H1 (cell line): ENCODE results near the gene SPRED1. TPM values are rescaled to one million over a fixed set of nuclear protein-coding genes. Genes with fewer than 3 reads are reported as not detected.

Experiments
- CTCF ChIA-PET: fragments of 300-600 bp; sonication (Branson Sonifier 250); formaldehyde crosslinking; loops from one replicate; lab custom pipeline; 2021; ENCODE audit not compliant: partially characterized antibody; lab: Charles Lee
- POLR2A ChIA-PET: fragments of 300-600 bp; sonication (Branson Sonifier 250); formaldehyde crosslinking; loops from one replicate; lab custom pipeline; 2021; ENCODE audit warnings: inconsistent platforms; ENCODE audit not compliant: partially characterized antibody; lab: Charles Lee
- DNase-seq, 2 experiments: peaks; one replicate each; pipeline versions ENCODE4 v3.0.0 to v3.0.0-alpha.2; 2010 to 2022; ENCODE audit warnings: low spot score in 2 of 2, low read depth in 1 of 2, mixed read lengths in 1 of 2
- FAIRE-seq: peaks from 2 replicates; lab custom pipeline; 2011; peaks lifted over from hg19 to GRCh38; lab: Jason Lieb, UNC
- H2AFZ ChIP-seq: 2 replicates; pipeline ENCODE4 v1.8.1; 2012; ENCODE audit warnings: low read length, inconsistent platforms
- H2AK5ac ChIP-seq: 2 replicates; pipeline ENCODE4 v1.6.1; 2013; ENCODE audit warnings: low read depth, low read length
- H2BK120ac ChIP-seq: replicated peaks from 2 replicates; pipeline ENCODE3; 2013; ENCODE audit warnings: low read depth, low read length, inconsistent platforms
- H2BK12ac ChIP-seq: 2 replicates; pipeline ENCODE4 v1.6.1; 2013; ENCODE audit warnings: low read depth, low read length
- H2BK15ac ChIP-seq: 2 replicates; pipeline ENCODE4 v1.6.1; 2013; ENCODE audit warnings: low read length
- H2BK20ac ChIP-seq: 2 replicates; pipeline ENCODE4 v1.6.1; 2013; ENCODE audit warnings: low read length
- H2BK5ac ChIP-seq: 2 replicates; pipeline ENCODE4 v1.6.1; 2013; ENCODE audit warnings: low read depth, low read length
- H3K14ac ChIP-seq: 2 replicates; pipeline ENCODE4 v1.6.1; 2013; ENCODE audit warnings: inconsistent platforms; ENCODE audit not compliant: insufficient read length
- H3K18ac ChIP-seq: 2 replicates; pipeline ENCODE4 v1.6.1; 2013; ENCODE audit warnings: low read length; ENCODE audit errors: extremely low read depth
- H3K23ac ChIP-seq: 2 replicates; pipeline ENCODE4 v1.6.1; 2013; ENCODE audit warnings: inconsistent platforms; ENCODE audit not compliant: insufficient read length
- H3K23me2 ChIP-seq: 2 replicates; pipeline ENCODE4 v1.6.1; 2013; ENCODE audit warnings: low read depth, low read length
- H3K27ac ChIP-seq: 2 replicates; pipeline ENCODE4 v1.6.1; 2011; ENCODE audit warnings: low read depth, low read length, inconsistent platforms
- H3K27me3 ChIP-seq, 4 experiments: replicated peaks in 1 of 4; 1 replicate in 1 of 4; 2 replicates in 3 of 4; pipeline versions ENCODE4 v1.6.1 to v1.8.1; 2011 to 2013; ENCODE audit warnings: low read length in 3 of 4, mild to moderate bottlenecking in 3 of 4, inconsistent platforms in 2 of 4, mixed read lengths in 2 of 4, moderate library complexity in 1 of 4; ENCODE audit not compliant: control insufficient read depth in 3 of 4, insufficient read depth in 3 of 4; ENCODE audit errors: extremely low read depth in 1 of 4
- H3K36me3 ChIP-seq, 4 experiments: 2 replicates each; pipeline versions ENCODE4 v1.6.1 to v1.8.1; 2011 to 2013; ENCODE audit warnings: mild to moderate bottlenecking in 4 of 4, low read length in 3 of 4, moderate library complexity in 2 of 4, control low read depth in 1 of 4, inconsistent platforms in 1 of 4; ENCODE audit not compliant: insufficient read depth in 4 of 4, control insufficient read depth in 2 of 4
- H3K4ac ChIP-seq: replicated peaks from 2 replicates; pipeline ENCODE3; 2013; ENCODE audit warnings: low read length, low read depth, mixed read lengths, inconsistent platforms; ENCODE audit not compliant: insufficient read length
- H3K4me1 ChIP-seq, 4 experiments: replicated peaks in 1 of 4; 1 replicate in 1 of 4; 2 replicates in 3 of 4; pipeline versions ENCODE4 v1.6.1 to v1.8.1; 2011 to 2013; ENCODE audit warnings: low read length in 3 of 4, inconsistent platforms in 2 of 4, mixed read lengths in 1 of 4; ENCODE audit not compliant: insufficient read depth in 4 of 4, control insufficient read depth in 3 of 4
- H3K4me2 ChIP-seq, 2 experiments: 2 replicates each; pipeline versions ENCODE4 v1.6.1 to v1.8.1; 2011 to 2013; ENCODE audit warnings: low read depth in 2 of 2, low read length in 2 of 2, control low read depth in 1 of 2, inconsistent platforms in 1 of 2, mild to moderate bottlenecking in 1 of 2; ENCODE audit not compliant: insufficient read depth in 1 of 2
- H3K4me3 ChIP-seq, 4 experiments: fragments of 200-600, 300-600 bp in 1 of 4; sonication (generic), shearing (Covaris generic), sonication (Bioruptor Twin) in 1 of 4; 2 replicates each; pipeline versions ENCODE4 v1.5.1 to v1.8.1; 2011 to 2016; ENCODE audit warnings: low read length in 4 of 4, low read depth in 3 of 4, control low read depth in 2 of 4, inconsistent platforms in 2 of 4, mild to moderate bottlenecking in 2 of 4, mixed read lengths in 1 of 4, moderate library complexity in 1 of 4; ENCODE audit not compliant: insufficient read depth in 2 of 4; ENCODE audit errors: extremely low read depth in 1 of 4
- H3K56ac ChIP-seq: replicated peaks from 2 replicates; pipeline ENCODE3; 2013; ENCODE audit warnings: low read depth, mild to moderate bottlenecking, mixed read lengths, low read length, inconsistent platforms; ENCODE audit not compliant: insufficient read length
- H3K79me1 ChIP-seq: 2 replicates; pipeline ENCODE4 v1.6.1; 2013; ENCODE audit warnings: low read depth, low read length, control low read depth
- H3K79me2 ChIP-seq, 2 experiments: 2 replicates each; pipeline versions ENCODE4 v1.6.1 to v1.8.1; 2012 to 2013; ENCODE audit warnings: low read length in 2 of 2, mild to moderate bottlenecking in 2 of 2, inconsistent platforms in 1 of 2; ENCODE audit not compliant: insufficient read depth in 2 of 2, control insufficient read depth in 1 of 2
- H3K9ac ChIP-seq, 4 experiments: replicated peaks in 1 of 4; 1 replicate in 1 of 4; 2 replicates in 3 of 4; pipeline versions ENCODE4 v1.6.1 to v1.8.1; 2011 to 2013; ENCODE audit warnings: low read depth in 3 of 4, low read length in 3 of 4, control low read depth in 2 of 4, mild to moderate bottlenecking in 2 of 4, moderate library complexity in 2 of 4, inconsistent platforms in 1 of 4; ENCODE audit errors: extremely low read depth in 1 of 4
- H3K9me3 ChIP-seq, 2 experiments: 2 replicates each; pipeline versions ENCODE4 v1.6.1 to v1.8.1; 2012 to 2013; ENCODE audit warnings: mild to moderate bottlenecking in 2 of 2, moderate library complexity in 2 of 2, control low read depth in 1 of 2, inconsistent platforms in 1 of 2, low read depth in 1 of 2, low read length in 1 of 2, mixed read lengths in 1 of 2; ENCODE audit not compliant: insufficient read depth in 2 of 2
- H4K20me1 ChIP-seq, 2 experiments: replicated peaks in 1 of 2; 2 replicates each; pipeline versions ENCODE3 to v1.8.1; 2011 to 2013; ENCODE audit warnings: inconsistent platforms in 2 of 2, low read length in 2 of 2, mild to moderate bottlenecking in 1 of 2; ENCODE audit not compliant: insufficient read depth in 2 of 2, control insufficient read depth in 1 of 2
- H4K5ac ChIP-seq: 2 replicates; pipeline ENCODE4 v1.6.1; 2013; ENCODE audit warnings: low read length, low read depth, mixed read lengths, inconsistent platforms; ENCODE audit not compliant: insufficient read length
- H4K8ac ChIP-seq: 2 replicates; pipeline ENCODE4 v1.8.0; 2013; ENCODE audit warnings: mild to moderate bottlenecking, moderate library complexity, low read length, inconsistent platforms; ENCODE audit not compliant: insufficient read depth; ENCODE audit errors: extremely low read depth
- H4K91ac ChIP-seq: replicated peaks from 2 replicates; pipeline ENCODE3; 2013; ENCODE audit warnings: low read length, mixed read lengths, inconsistent platforms; ENCODE audit not compliant: insufficient read length
- CBX8 ChIP-seq: fragments of 300-800, 300-1000 bp; sonication (generic); IDR thresholded peaks from 2 replicates; pipeline ENCODE4 v1.7.1; 2016; ENCODE audit warnings: low read depth, low read length, borderline replicate concordance
- EGR1 ChIP-seq: IDR thresholded peaks from 2 replicates; pipeline ENCODE4 v1.6.1; 2011; ENCODE audit warnings: low read depth, low read length, borderline replicate concordance
- KDM1A ChIP-seq: fragments of 200-600, 300-600 bp; sonication (generic); IDR thresholded peaks from 2 replicates; pipeline ENCODE4 v1.7.1; 2016; ENCODE audit warnings: mild to moderate bottlenecking, low read length, borderline replicate concordance
- POLR2A ChIP-seq, 2 experiments: IDR thresholded peaks; 1 replicate in 1 of 2; 2 replicates in 1 of 2; pipeline ENCODE4 v1.6.1; 2011; ENCODE audit warnings: low read depth in 2 of 2, low read length in 2 of 2, mild to moderate bottlenecking in 2 of 2; ENCODE audit errors: control extremely low read depth in 1 of 2
- polyA plus RNA-seq, 7 experiments: library from polyadenylated mRNA; depleted of rRNA in 3 of 7; stranded (reverse) in 5 of 7; unstranded in 2 of 7; fragments of >200 nt in 5 of 7; fragments of 200-250 nt in 2 of 7; gene quantifications; 1 replicate in 5 of 7; 2 replicates in 1 of 7; 4 replicates in 1 of 7; pipeline versions ENCODE4 v1.2.1 to v1.2.3, GENCODE V29; 2011 to 2013; ENCODE audit warnings: missing spikeins in 2 of 7, mixed read lengths in 2 of 7
- total RNA-seq: library from RNA; stranded (reverse); fragmentation: NEBNext Ultra II Directional; extraction: Animal tissue kit (Norgen Biotek cat#: 25700); gene quantifications from 2 replicates; pipeline ENCODE4 v1.2.1, GENCODE V29; 2021

The SPRED1 gene
- total and polyA plus RNA-seq, 2 of the 8 experiments (the other 6 are each of a cell fraction or from before 2014, with no cell fraction given): 5.5 to 30.3 TPM

DNA sequence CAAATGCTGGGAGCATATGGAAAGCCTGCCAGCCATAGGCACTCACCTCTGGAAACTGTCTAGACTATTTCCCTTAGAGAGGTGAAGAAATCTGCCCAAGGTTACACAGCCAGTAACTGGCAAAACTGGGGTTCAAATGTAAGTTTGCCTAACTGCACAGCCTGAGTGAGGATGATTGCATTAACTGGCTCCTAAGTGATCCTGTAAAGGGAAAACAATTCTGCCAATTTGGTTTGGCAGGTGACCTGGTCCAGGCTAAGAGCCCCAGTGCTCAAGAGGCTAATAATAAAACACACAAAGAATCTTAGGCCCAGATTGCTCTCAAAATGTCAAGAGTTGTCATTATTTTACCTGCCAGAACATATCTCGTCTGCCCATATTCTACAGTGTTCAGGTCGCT, 43.9 kb upstream of the SPRED1 start (continued):
- TF ChIP-seq CBX8: no peak
- TF ChIP-seq, all 59 proteins: peak for 0

DNA sequence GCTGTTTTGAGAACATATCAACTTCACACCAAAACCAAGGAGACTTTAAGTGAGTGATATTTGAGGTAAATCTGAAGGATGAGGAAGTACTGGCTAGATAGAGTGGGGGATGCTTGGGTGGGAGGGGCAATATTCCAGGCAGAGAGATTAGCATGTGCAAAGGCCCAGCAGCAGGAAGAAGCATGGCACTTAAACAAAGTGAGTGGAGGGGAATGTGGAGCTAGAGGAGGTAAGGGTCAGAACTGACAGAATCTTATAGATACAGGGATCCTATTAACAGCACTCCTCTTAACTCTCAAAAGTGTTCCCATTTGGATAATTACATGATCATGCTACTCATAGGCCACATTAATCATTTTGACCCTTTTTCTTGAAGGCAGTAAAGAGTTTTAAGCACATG, 41.4 kb upstream of the SPRED1 start:
- Histone ChIP-seq H3K4me2 (no peak overlapping the region), H2BK20ac (no peak overlapping the region), H2BK120ac (no peak overlapping the region), H4K5ac (no peak overlapping the region), H3K18ac (no peak overlapping the region), H3K14ac (no peak overlapping the region), H3K4me1 (no peaks in the 10 kb centered on the region), H2BK15ac (no peak overlapping the region), H3K79me1 (no peaks in the 10 kb centered on the region), H3K79me2 (no peaks in the 10 kb centered on the region), H4K8ac (no peak overlapping the region), H4K20me1 (no peaks in the 10 kb centered on the region), H2AFZ (peak overlapping the region; percentile 49; the same call in 1 of the 2 replicates), H2BK5ac (no peak overlapping the region), H3K9ac (no peak overlapping the region), H3K36me3 (no peaks in the 10 kb centered on the region)
- no peak for FAIRE-seq
- TF ChIP-seq EGR1 (no peak), KDM1A (peak; percentile 69; the same call in 1 of the 2 replicates), POLR2A (IDR thresholded peaks at IDR 0.05; ENCODE audit: control extremely low read depth in 1 of 2, low read depth in 2 of 2, low read length in 2 of 2) (no peak)
- TF ChIP-seq, all 59 proteins: peak for 1
- POLR2A ChIA-PET: no interaction called here
- H3K4ac ChIP-seq: no peak overlapping the region
- H3K27ac ChIP-seq: no peak overlapping the region
- H3K56ac ChIP-seq: no peak overlapping the region
- H3K23me2 ChIP-seq: no peaks in the 10 kb centered on the region
- no peak for DNase-seq
- H3K4me3 ChIP-seq: no peak overlapping the region
- H2AK5ac ChIP-seq: no peak overlapping the region
- CTCF ChIA-PET: interaction anchor here (1.4 kb wide), 2 partner anchors 40 to 213 kb away, joined by 3 read pairs; no protein-coding TSS in a partner anchor
- H3K9me3 ChIP-seq: no peaks in the 10 kb centered on the region
- H4K91ac ChIP-seq: no peak overlapping the region
- H3K27me3 ChIP-seq: no peaks in the 10 kb centered on the region
- no peak overlapping the region for H3K23ac ChIP-seq
- no peak overlapping the region for H2BK12ac ChIP-seq
